ENCODE data around the gene BEAN1. TPM values are rescaled to one million over a fixed set of nuclear protein-coding genes. Genes with fewer than 3 reads are reported as not detected.
A peak's percentile ranks its signal among the peaks of the same experiment; 100 is the strongest.
"Not testable (repeated sequence)": the region's sequence is repeated elsewhere in the genome, so short reads cannot be mapped to it uniquely, and the experiment has no call there.

The BEAN1 gene
- total RNA-seq, 1 experiment from 2014 or later: not detected

DNA sequence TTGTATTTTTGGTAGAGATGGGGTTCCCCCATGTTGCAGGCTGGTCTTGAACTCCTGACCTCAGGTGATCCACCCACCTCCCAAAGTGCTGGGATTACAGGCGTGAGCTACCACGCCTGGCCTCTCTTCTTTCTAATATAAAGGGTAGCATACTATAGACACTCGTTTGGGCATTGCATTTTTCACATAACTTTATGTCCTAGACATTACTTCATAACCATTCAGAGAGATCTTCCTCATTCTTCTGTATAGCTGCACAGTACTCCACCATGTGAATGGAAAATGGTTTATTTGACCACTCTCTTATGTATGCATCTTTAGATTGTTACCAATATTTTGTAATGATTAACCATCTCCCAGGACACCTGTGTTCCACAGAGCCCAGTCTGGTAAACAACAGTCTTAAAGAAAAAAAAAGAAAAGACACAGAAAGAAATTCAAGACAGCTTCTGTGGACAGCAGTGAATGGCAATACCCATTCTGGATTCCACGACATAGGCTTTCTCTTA is 80.7 kb downstream of the BEAN1 start:
- DNase-seq (ENCODE audit: low read depth): no peak

- peak; percentile 36 for DNase-seq (ENCODE audit: low read depth)
Measured at GRCh38 chr16:66508248-66508913, 81.3 kb downstream of the BEAN1 start.

GRCh38 chr16:66508914-66509496 is 81.9 kb downstream of the BEAN1 start:
- DNase-seq (ENCODE audit: low read depth): no peak

DNA sequence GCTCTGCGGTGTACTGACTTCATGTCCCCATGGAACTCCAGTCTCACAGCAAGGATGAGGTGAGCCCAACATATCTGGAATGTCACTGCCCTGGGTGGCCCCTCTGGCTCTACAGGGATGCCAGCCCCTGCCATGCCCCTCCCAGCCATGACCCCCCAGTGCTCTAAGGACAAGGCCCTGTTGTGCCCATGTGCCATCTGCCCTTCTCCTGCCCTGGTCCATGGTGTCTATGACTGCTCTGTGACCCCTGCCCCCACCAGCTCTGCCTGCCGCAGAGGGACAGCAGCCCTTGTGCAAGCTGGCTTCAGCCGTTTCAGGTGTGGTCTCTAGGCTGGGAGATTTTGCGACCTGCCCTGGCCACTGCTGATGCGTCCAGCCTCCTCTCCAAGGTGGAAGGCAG is 82.5 kb downstream of the BEAN1 start:
- DNase-seq (ENCODE audit: low read depth): no peak

DNA sequence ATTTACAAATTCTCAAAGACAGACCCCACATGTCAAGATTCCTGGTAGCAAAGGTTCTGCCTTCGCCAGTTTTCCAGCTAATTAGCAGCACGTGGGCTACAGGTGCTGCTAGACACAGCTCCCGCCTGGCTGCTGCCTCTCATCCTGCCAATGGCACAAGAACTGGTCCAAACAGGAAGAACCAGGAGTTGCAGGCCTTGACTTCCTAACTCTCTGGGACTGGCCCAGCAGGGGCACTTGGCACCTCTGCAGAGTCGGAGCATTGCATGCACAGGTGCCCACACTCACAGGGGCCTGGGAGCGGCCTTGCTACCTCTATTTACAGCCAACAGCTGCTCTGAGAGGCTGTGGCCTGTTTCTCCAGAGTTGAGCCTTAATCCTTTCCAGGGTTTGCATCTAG is 83.2 kb downstream of the BEAN1 start:
- DNase-seq (ENCODE audit: low read depth): no peak

- no peak for DNase-seq (ENCODE audit: low read depth)
Measured at GRCh38 chr16:66510711-66511601, 83.9 kb downstream of the BEAN1 start.

DNA sequence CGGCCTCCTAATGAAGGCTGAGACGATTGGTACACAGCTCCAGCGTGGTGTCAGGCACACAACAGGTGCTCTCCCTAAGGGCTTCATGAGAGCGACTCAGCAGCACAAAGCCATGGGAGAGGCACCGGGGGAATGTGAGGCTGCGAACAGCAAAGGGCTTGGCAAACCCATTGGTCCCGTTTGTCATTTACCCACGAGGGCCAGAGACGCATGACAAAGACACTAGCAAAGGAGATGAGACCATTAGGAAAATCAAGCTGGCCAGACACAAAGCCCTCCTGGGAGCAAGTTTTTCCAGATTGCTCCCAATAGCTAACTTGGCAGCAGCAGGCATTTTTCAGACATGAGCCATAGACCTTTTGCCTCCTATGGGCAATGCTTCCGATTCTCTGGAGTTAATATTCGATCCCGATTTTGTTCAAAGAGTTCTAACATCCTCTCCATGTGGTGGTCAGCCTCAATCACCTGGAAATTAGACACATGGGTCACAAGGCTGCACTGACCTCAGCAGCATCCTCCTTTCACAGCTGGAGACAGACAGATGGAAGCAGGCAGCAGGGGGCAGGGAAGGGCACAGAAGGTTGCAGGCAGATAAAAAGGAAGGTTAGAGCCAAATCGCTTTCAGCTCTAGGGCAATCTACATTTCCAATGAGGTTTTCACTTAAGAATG is 84.6 kb downstream of the BEAN1 start:
- peak; percentile 69 for DNase-seq (ENCODE audit: low read depth)

- DNase-seq (ENCODE audit: low read depth): peak; percentile 58
Measured at GRCh38 chr16:66512272-66513110, 85.4 kb downstream of the BEAN1 start.

DNA sequence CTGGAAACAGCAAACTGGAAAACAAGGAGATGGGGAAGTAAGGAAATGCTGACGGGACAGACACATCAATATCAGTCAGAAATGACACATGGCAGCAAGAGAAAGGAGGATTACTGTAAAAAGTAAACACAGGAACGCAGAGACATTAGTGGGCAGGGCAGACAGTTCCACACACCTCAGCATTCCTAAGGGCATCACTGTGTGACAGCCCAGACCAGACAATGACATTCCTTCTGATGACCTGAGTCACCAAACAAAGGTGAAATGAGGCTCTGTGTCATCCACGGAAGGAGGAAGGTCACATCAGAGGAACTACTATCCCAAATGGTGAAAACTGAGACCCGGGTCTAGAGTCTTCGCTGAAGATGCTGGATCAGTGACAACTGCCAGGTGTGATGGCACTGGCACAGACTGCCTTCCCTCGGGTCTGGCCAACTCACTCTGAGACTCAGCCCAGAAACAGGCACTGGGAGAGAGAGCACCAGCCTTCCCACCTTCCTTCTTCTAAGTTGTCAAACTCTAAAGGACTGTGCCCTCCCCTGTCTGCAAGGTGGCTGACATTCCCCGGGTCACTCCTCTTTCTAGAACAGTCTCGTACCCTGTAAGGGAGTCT is 86.1 kb downstream of the BEAN1 start:
- no peak for DNase-seq (ENCODE audit: low read depth)

DNA sequence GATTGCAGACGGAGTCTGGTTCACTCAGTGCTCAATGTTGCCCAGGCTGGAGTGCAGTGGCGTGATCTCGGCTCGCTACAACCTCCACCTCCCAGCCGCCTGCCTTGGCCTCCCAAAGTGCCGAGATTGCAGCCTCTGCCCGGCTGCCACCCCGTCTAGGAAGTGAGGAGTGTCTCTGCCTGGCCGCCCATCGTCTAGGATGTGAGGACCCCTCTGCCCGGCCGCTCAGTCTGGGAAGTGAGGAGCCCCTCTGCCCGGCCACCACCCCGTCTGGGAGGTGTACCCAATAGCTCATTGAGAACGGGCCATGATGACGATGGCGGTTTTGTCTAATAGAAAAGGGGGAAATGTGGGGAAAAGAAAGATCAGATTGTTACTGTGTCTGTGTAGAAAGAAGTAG is 87.3 kb downstream of the BEAN1 start:
- DNase-seq (ENCODE audit: low read depth): not testable (repeated sequence)

GRCh38 chr16:66514980-66515595 is 88.0 kb downstream of the BEAN1 start:
- not testable (repeated sequence) for DNase-seq (ENCODE audit: low read depth)

- DNase-seq (ENCODE audit: low read depth): peak; percentile 47
Measured at GRCh38 chr16:66515596-66516508, 88.8 kb downstream of the BEAN1 start.

- DNase-seq (ENCODE audit: low read depth): no peak
Measured at GRCh38 chr16:66516509-66516807, 89.4 kb downstream of the BEAN1 start.

DNA sequence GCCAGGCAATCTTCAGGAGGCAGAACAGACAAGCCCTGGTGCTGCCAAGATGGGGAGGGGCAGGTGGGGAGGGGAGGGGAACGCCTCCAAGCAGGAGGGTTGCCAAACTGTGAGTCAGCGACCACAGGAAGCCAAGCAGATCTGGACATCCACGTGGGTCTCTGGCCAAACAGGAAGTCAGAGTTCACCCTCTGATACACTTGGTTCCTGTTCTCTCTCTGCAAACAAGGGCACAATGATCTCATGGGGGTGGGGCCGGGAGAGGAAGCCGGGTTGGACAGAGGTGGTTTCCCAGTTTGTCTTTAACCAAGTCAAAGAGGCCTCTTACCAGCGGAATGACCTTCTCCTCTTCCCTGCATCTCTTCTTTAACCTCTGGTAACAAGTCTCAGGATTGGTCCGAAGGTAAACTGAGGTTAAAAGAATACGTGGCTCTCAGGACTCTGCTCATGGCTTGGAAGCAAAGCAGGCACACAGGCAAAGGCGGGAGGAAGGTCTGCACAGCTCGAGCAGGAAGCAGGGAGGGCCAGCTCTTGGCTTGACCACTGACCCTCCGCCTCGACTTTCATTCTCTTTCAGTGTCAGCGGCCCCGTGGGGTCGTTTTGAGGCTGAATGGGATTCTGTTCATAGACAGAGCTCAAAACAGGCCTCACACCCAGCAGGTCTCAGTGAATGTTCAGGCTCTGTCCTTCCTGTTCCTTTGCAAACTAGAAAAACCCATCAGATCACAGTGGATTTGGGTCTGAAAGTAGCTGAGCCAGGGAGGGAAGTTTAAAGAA is 89.9 kb downstream of the BEAN1 start:
- DNase-seq (ENCODE audit: low read depth): peak; percentile 98

- no peak for DNase-seq (ENCODE audit: low read depth)
Measured at GRCh38 chr16:66517586-66518263, 90.6 kb downstream of the BEAN1 start.

DNA sequence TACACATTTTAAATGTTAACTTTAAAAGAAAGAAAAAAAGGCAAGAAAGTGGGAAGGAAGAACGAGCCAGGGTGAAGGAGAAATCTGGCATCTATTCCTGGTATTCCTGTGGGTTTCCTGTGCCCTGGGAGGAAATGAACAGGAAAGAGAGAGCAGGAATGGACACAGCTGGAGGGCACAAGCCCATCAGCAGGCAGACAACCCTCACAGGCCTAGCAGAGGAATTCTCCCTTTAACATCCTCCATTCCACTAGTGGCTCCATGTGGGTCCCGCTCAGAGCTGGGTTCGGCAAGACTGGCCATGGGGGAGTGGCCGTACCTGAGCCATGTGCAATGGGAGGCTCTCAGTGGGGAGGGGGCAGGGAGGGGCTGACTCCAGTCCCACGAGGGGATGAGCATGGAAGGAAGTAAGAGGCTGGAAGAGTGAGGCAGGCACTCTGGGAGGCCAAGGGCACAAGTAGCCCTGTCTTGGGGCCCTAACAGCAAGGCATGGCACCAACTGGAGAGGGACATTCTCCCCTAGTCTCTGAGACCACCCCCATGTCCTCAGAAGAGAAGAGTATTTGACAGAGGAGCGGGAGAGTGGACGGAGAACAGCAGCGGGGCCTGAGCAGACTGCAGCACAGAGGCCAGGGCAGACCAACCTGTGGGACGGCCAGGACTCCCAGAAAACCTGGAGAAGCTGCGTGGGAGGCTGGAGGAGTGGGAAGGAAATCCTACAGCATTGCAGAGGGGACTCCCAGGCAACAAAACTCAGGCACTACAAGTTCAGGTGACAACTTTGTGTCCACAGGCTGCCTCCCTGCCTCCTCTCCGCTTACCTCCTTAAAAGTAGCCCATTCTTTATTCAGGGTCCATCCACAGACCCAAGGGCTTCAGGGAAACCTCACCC is 92.6 kb downstream of the BEAN1 start:
- no peak for DNase-seq (ENCODE audit: low read depth)
